OCI-LY1 (cell line): Measurements from ENCODE around the gene IGFBP5.
A peak's percentile ranks its signal among the peaks of the same experiment; 100 is the strongest.

Experiments used
- EZH2 ChIP-seq: fragments of 200-600 bp; sonication (generic), shearing (Covaris generic); IDR thresholded peaks from 2 replicates; pipeline ENCODE4 v1.8.0; 2017; ENCODE audit warnings: borderline replicate concordance, mixed run types, mild to moderate bottlenecking, antibody characterized with exemption, low read length, moderate library complexity, mixed read lengths
- TF ChIP-seq, protein P1 (sequence below): fragments of 200-600 bp; sonication (generic), shearing (Covaris generic); IDR thresholded peaks from 2 replicates; pipeline ENCODE4 v1.5.1; 2017; ENCODE audit warnings: mild to moderate bottlenecking, antibody characterized with exemption, low read length, moderate library complexity, mixed read lengths

DNA sequence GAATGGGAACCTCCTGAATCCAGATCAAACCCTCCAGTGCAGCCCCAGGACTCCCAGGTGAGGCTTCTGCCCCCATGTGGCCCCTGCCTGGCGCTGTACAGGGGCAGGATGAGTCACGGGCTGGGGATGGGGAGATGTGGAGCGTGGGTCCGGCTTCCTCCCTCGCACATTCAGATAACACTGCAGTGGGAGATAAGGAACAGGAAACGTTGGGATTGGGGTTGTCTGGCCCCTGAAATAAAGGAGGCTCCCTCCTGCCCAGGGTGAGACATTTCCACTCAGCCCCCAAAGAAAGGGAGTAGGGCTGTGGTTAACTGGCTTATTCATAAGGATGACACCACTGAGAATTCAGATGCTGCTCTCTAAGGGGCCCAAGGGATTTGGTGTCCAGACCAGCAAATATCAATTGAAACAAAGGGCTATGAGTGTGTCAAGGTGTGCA is 30.7 kb downstream of the IGFBP5 start:
- TF ChIP-seq, protein P1, sequence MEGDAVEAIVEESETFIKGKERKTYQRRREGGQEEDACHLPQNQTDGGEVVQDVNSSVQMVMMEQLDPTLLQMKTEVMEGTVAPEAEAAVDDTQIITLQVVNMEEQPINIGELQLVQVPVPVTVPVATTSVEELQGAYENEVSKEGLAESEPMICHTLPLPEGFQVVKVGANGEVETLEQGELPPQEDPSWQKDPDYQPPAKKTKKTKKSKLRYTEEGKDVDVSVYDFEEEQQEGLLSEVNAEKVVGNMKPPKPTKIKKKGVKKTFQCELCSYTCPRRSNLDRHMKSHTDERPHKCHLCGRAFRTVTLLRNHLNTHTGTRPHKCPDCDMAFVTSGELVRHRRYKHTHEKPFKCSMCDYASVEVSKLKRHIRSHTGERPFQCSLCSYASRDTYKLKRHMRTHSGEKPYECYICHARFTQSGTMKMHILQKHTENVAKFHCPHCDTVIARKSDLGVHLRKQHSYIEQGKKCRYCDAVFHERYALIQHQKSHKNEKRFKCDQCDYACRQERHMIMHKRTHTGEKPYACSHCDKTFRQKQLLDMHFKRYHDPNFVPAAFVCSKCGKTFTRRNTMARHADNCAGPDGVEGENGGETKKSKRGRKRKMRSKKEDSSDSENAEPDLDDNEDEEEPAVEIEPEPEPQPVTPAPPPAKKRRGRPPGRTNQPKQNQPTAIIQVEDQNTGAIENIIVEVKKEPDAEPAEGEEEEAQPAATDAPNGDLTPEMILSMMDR = 0 out of 2 replicates have a peak, but pooled peaks have one; percentile 15
- no peak for TF ChIP-seq EZH2
